ENCODE measurements around the gene HAPLN3. TPM values are rescaled to one million over a fixed set of nuclear protein-coding genes. Genes with fewer than 3 reads are reported as not detected.

HAPLN3 gene
- total RNA-seq, 2 donors from 2014 or later: 1.9 to 3.6 TPM

DNA sequence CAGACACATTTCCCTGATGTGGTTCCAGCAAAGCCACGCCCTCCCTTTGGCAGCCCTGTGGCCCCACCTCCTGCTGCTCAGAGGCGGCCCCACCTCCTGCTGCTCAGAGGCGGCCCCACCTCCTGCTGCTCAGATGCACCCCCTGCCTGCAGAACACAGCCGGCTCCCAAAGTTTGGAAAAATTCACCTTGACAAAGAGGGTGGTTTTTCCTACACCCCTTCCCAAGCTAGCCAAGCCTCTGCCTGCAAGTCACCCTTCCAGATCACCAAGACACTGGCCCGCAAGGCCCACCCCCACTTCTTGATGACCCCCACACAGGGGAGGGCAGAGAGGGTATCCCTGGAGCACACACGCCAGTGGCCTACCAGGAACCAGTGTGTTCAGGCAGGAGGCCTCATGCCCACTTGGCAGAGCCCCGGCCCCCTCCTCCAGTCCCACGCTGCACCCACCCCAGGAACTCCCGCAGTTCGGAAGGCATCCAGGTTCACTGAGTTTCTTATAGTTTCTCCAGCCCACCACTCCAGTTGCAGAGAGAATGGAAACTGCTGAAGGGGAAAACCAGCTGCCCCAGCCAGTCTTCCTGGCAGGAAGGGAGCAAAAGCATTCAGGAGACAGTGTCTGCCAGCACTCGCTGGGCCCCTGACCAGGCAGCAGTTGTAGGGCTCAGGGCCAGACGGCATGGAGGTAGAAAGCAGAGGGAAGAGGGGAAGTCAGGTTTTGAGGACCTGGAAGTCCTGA lies 2.3 kb upstream of the HAPLN3 start:
- no peak overlapping the region for H3K4me3 ChIP-seq
- H3K4me1 ChIP-seq: no peaks in the 10 kb centered on the region
- TF ChIP-seq, protein P1, sequence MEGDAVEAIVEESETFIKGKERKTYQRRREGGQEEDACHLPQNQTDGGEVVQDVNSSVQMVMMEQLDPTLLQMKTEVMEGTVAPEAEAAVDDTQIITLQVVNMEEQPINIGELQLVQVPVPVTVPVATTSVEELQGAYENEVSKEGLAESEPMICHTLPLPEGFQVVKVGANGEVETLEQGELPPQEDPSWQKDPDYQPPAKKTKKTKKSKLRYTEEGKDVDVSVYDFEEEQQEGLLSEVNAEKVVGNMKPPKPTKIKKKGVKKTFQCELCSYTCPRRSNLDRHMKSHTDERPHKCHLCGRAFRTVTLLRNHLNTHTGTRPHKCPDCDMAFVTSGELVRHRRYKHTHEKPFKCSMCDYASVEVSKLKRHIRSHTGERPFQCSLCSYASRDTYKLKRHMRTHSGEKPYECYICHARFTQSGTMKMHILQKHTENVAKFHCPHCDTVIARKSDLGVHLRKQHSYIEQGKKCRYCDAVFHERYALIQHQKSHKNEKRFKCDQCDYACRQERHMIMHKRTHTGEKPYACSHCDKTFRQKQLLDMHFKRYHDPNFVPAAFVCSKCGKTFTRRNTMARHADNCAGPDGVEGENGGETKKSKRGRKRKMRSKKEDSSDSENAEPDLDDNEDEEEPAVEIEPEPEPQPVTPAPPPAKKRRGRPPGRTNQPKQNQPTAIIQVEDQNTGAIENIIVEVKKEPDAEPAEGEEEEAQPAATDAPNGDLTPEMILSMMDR (IDR thresholded peaks at IDR 0.05): peak; percentile 62
- no peaks in the 10 kb centered on the region for H3K9me3 ChIP-seq
- H3K9ac ChIP-seq (ENCODE audit: low read depth in 2 of 2, low read length in 2 of 2): no peak overlapping the region
- H3K27ac ChIP-seq: no peak overlapping the region
- H3K27me3 ChIP-seq: no peaks in the 10 kb centered on the region
- intact Hi-C loops (cut with DNase I): no loop called here
- peak; percentile 82 for DNase-seq
- no peaks in the 10 kb centered on the region for H3K36me3 ChIP-seq

DNA sequence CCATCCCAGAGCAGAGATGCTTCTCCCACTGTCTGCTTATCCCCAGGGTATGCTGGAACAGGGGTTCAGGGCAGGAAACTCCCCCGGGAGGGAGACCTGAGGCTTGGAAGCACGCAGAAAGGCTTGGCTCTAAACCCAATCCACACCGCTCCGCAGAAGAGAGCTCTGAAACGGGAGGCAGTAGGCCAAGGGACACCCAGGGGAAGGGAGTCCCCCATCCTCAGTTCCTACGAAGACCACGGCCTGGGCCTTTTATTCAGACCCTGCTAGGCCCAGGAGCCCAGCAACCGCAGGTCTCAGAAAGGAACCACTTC lies 1.8 kb upstream of the HAPLN3 start:
- H3K27ac ChIP-seq: no peak overlapping the region

DNA sequence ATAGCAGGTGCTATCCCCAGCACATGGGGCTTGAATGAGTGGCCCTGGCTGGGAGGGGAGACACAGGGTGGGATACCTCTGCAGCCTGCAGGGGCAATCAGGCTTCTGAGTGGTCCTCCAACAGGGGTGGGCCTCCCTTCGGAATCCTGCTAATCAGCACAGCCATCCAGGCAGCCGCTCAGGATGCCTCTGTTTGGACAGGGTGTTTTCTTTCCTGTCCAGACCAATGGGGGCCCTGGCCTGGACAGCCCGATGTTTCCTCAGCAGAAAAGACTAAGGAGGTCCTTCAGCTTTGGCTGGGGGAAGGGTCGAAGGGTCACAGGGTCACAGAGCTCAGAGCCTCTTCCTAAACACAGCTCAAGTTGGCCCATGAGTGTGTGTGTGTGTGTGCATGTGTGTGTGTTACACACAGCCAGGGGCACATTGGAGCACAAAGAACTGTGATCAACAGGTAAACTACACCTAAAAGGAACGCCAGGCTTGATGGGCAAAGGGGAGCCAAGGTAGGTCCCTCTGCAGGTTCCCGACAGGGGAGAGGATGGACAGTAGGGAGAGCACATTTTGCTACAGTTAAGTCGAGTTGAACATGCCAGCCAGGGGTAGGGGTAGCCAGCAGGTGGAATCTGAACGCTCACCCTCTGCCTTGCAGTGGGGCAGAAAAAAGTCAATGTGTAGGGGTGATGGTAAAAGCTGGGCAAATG lies 1.1 kb upstream of the HAPLN3 start:
- no peak for DNase-seq
- Histone ChIP-seq H3K9me3 (no peaks in the 10 kb centered on the region), H3K4me1 (no peaks in the 10 kb centered on the region), H3K27me3 (no peaks in the 10 kb centered on the region), H3K4me3 (no peak overlapping the region), H3K36me3 (no peaks in the 10 kb centered on the region), H3K27ac (no peak overlapping the region), H3K9ac (ENCODE audit: low read depth in 2 of 2, low read length in 2 of 2) (no peak overlapping the region)
- intact Hi-C loops (cut with DNase I): no loop called here
- TF ChIP-seq, protein P1 (IDR thresholded peaks at IDR 0.05): no peak

More for the DNA sequence above, 1.8 kb upstream of the HAPLN3 start:
- H3K9me3 ChIP-seq: no peaks in the 10 kb centered on the region
- intact Hi-C loops (cut with DNase I): no loop called here
- no peaks in the 10 kb centered on the region for H3K36me3 ChIP-seq
- no peaks in the 10 kb centered on the region for H3K4me1 ChIP-seq
- no peaks in the 10 kb centered on the region for H3K27me3 ChIP-seq
- no peak overlapping the region for H3K9ac ChIP-seq (ENCODE audit: low read depth in 2 of 2, low read length in 2 of 2)
- H3K4me3 ChIP-seq: no peak overlapping the region
- DNase-seq: no peak
- TF ChIP-seq, protein P1 (IDR thresholded peaks at IDR 0.05): no peak

DNA sequence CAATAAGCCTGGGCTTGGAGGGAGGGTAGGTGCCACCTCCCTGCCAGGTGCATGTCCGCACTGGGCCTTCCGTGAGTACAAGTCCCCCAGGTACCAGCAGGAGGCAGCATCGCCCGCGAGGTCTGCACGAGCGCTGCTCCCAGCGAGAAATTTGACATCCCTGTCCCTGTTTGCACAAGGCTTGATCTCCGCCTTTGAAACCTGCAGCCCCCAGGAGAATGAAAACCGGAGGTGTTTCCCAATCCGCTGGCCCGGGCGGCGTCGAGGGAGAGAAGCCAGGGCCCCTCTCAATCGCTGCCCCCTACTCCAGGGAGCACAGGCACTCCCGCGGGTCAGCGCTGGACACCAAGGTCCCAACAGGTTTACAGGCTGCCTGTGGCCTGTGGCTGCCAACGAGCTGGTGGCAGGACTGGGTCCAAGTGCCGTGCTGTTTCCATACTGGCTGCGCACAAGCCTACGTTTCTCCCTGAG lies 961 bp downstream of the HAPLN3 start:
- Histone ChIP-seq H3K4me3 (peak overlapping the region; percentile 46), H3K9ac (ENCODE audit: low read depth in 2 of 2, low read length in 2 of 2) (peak overlapping the region in 1 of 2 donors; percentile 3), H3K27me3 (no peaks in the 10 kb centered on the region), H3K4me1 (no peaks in the 10 kb centered on the region), H3K27ac (no peak overlapping the region), H3K9me3 (no peaks in the 10 kb centered on the region), H3K36me3 (no peaks in the 10 kb centered on the region)
- DNase-seq: peak; percentile 79
- TF ChIP-seq, protein P1 (IDR thresholded peaks at IDR 0.05): peak; percentile 59
- intact Hi-C loops (cut with DNase I): no loop called here

DNA sequence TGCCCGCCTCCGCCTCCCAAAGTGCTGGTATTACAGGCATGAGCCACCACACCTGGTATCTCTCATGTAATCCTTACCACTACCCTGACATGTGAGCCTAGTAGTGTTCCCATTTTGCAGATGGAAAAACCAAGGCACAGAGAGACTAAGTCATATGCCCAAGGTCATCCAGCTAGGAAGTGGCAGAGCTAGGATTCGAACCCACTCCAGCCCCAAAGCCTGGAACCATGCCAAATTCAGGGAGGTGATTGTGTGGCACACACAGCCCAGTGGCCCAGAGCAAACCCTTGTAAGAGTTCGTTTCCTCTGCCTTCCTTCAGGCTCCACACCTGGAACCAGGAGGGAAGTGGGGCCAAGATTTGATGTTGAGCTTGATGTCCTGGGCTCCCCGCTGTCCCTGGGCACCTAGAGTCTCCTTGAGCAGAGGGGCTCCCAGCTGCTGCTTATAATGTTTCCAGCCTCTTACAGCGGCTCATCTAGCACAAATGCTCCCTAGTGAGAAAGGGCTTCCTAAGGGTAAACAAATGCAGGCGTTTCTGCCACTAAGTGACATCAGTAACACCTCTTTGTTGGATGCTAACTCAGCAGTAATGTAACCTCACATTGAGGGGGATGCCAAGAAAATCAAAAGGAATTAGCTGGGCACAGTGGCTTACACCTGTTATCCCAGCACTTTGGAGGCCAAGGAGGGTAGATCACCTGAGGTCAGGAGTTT lies 3.6 kb downstream of the HAPLN3 start:
- intact Hi-C loops (cut with DNase I): no loop called here
- H3K27ac ChIP-seq: no peak overlapping the region
- no peaks in the 10 kb centered on the region for H3K4me1 ChIP-seq
- H3K9me3 ChIP-seq: no peaks in the 10 kb centered on the region
- H3K27me3 ChIP-seq: no peaks in the 10 kb centered on the region
- TF ChIP-seq, protein P1 (IDR thresholded peaks at IDR 0.05): no peak
- H3K36me3 ChIP-seq: no peaks in the 10 kb centered on the region
- H3K9ac ChIP-seq (ENCODE audit: low read depth in 2 of 2, low read length in 2 of 2): no peak overlapping the region
- no peak overlapping the region for H3K4me3 ChIP-seq
- no peak for DNase-seq
